IPS-18a (cell line): Measurements from ENCODE around the gene KIF19.

Experiments used
- H3K27ac ChIP-seq: one replicate; pipeline ENCODE4 v1.5.1; 2013; ENCODE audit warnings: low read length
- H3K27me3 ChIP-seq: one replicate; pipeline ENCODE4 v1.6.1; 2013; ENCODE audit warnings: mild to moderate bottlenecking, low read length; ENCODE audit not compliant: control insufficient read depth, insufficient read depth
- H3K36me3 ChIP-seq: one replicate; pipeline ENCODE4 v1.6.1; 2013; ENCODE audit warnings: low read depth, low read length; ENCODE audit not compliant: control insufficient read depth
- H3K4me1 ChIP-seq: one replicate; pipeline ENCODE4 v1.6.1; 2013; ENCODE audit warnings: low read depth, low read length; ENCODE audit not compliant: control insufficient read depth
- H3K4me3 ChIP-seq: one replicate; pipeline ENCODE4 v1.5.1; 2013; ENCODE audit warnings: low read length
- H3K9ac ChIP-seq: one replicate; pipeline ENCODE4 v1.6.1; 2013; ENCODE audit warnings: mild to moderate bottlenecking, low read length, moderate library complexity
- H3K9me3 ChIP-seq: one replicate; pipeline ENCODE4 v1.6.1; 2013; ENCODE audit warnings: low read depth, low read length; ENCODE audit not compliant: control insufficient read depth

The KIF19 gene

DNA sequence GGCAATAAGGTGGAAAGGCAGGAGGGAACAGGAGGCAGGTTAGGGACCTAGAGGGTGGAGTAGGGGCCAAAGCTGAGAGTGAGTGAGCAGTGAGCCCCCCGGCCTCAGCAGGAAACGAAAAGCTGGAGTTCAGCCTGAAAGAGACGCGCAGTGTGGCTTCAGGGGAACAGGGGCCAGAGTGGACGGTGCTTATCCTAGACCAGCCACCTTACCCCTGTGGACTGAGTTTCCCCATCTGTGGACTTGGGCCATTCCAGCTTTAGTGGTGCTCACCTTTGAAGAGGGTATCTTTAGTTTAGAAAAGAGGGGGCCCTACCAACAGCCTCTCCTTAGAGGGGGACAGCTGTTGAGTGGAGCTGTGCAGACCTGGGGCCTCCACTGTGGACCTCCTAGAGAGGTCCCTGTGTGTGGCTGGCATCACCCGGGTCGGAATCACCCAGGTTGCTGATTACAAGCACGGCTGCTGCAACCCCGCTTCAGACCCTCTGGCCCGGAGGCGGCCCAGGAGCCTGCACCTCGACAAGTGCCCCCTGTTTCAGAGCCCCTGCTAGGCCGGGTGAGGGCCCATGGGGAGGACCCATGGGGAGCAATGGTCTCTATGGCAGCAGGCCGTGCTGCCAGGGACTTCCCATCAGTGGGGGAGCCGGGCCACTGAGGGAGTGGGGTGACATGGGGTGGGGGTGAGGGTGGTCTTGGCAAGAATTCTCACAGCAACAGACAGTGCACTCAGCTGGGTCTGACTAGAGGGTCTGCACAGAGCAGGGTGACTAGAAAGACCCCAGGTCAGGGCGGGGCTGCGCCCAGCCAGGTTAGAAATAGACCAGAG, 43.9 kb downstream of the KIF19 start:
- Histone ChIP-seq H3K4me1 (peaks cover 6% of the 10 kb centered on the region), H3K36me3 (no peaks in the 10 kb centered on the region), H3K9me3 (no peaks in the 10 kb centered on the region), H3K27me3 (no peaks in the 10 kb centered on the region), H3K4me3 (no peak overlapping the region), H3K27ac (no peak overlapping the region), H3K9ac (no peak overlapping the region)

DNA sequence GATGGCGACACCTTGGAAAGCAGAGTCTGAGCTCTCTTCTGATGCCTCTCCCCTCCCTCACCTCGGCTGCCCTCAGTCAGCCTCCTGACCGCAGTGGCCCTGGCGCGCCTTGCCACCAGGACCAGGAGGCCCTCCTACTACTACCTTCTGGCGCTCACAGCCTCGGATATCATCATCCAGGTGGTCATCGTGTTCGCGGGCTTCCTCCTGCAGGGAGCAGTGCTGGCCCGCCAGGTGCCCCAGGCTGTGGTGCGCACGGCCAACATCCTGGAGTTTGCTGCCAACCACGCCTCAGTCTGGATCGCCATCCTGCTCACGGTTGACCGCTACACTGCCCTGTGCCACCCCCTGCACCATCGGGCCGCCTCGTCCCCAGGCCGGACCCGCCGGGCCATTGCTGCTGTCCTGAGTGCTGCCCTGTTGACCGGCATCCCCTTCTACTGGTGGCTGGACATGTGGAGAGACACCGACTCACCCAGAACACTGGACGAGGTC, 45.7 kb downstream of the KIF19 start:
- Histone ChIP-seq H3K4me1 (peaks cover 6% of the 10 kb centered on the region), H3K27ac (no peak overlapping the region), H3K9me3 (no peaks in the 10 kb centered on the region), H3K9ac (no peak overlapping the region), H3K36me3 (no peaks in the 10 kb centered on the region), H3K4me3 (no peak overlapping the region), H3K27me3 (no peaks in the 10 kb centered on the region)

GRCh38 chr17:74372426-74372825, 46.4 kb downstream of the KIF19 start:
- Histone ChIP-seq H3K27ac (no peak overlapping the region), H3K4me1 (peaks cover 6% of the 10 kb centered on the region), H3K9me3 (no peaks in the 10 kb centered on the region), H3K9ac (no peak overlapping the region), H3K4me3 (no peak overlapping the region), H3K36me3 (no peaks in the 10 kb centered on the region), H3K27me3 (no peaks in the 10 kb centered on the region)

GRCh38 chr17:74373838-74374606, 48.0 kb downstream of the KIF19 start:
- Histone ChIP-seq H3K27me3 (no peaks in the 10 kb centered on the region), H3K4me1 (peaks cover 5% of the 10 kb centered on the region), H3K9ac (no peak overlapping the region), H3K9me3 (no peaks in the 10 kb centered on the region), H3K36me3 (no peaks in the 10 kb centered on the region), H3K4me3 (no peak overlapping the region), H3K27ac (no peak overlapping the region)

GRCh38 chr17:74374858-74375257, 48.8 kb downstream of the KIF19 start:
- Histone ChIP-seq H3K4me1 (peaks cover 3% of the 10 kb centered on the region), H3K9ac (no peak overlapping the region), H3K9me3 (no peaks in the 10 kb centered on the region), H3K27me3 (no peaks in the 10 kb centered on the region), H3K4me3 (no peak overlapping the region), H3K27ac (no peak overlapping the region), H3K36me3 (no peaks in the 10 kb centered on the region)

- H3K36me3 ChIP-seq = no peaks in the 10 kb centered on the region
- peak overlapping the region; percentile 40 for H3K4me3 ChIP-seq
- H3K4me1 ChIP-seq = peaks cover 11% of the 10 kb centered on the region
- no peak overlapping the region for H3K9ac ChIP-seq
- H3K27me3 ChIP-seq = no peaks in the 10 kb centered on the region
- H3K9me3 ChIP-seq = no peaks in the 10 kb centered on the region
- H3K27ac ChIP-seq = no peak overlapping the region
These were observed 53.6 kb downstream of the KIF19 start for GRCh38 chr17:74379495-74380085.

- Histone ChIP-seq H3K9ac (no peak overlapping the region), H3K27ac (no peak overlapping the region), H3K4me1 (peaks cover 11% of the 10 kb centered on the region), H3K4me3 (no peak overlapping the region), H3K9me3 (no peaks in the 10 kb centered on the region), H3K27me3 (no peaks in the 10 kb centered on the region), H3K36me3 (no peaks in the 10 kb centered on the region)
These were observed 54.3 kb downstream of the KIF19 start for GRCh38 chr17:74380086-74380958.

DNA sequence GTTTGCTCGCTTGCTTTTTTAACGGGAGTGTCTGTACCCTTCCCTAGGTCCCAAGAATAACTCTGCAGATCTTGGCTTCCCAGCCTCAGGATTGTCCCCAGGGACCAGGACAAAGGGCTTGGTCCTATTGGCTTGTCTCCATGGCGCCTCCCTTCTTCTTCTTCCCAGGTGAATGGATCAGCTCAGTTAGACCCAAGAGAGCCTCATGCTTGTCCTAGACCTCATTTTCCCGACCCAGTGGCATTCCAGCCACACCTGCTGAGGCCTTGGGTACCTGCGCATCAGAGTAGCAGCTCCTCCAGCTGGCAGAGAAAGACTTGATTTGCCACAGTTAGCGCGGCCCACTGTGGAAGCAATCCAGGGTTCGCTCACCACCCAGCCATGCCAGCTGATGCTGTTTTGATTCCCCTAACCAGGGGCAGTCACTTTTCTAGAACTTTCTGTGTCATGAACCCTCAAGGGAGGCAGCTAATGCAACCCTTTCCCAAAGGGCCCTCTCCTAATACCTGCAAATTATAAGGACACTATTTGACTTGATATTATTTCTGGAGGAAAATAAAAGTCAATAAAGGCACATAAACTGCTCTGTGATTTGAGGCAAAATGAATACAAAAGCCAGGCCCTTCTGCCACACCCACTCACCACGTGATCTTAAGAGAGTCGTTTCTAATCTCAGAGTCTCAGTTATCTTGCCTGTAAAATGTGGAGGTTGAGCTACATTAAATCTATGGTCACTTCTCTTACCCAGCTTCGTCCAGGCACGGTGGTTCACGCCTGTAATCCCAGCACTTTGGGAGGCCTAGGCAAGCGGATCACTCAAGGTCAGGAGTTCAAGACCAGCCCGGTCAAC, 55.2 kb downstream of the KIF19 start:
- Histone ChIP-seq H3K27ac (no peak overlapping the region), H3K4me3 (no peak overlapping the region), H3K4me1 (peaks cover 11% of the 10 kb centered on the region), H3K9ac (no peak overlapping the region), H3K36me3 (no peaks in the 10 kb centered on the region), H3K27me3 (no peaks in the 10 kb centered on the region), H3K9me3 (no peaks in the 10 kb centered on the region)

DNA sequence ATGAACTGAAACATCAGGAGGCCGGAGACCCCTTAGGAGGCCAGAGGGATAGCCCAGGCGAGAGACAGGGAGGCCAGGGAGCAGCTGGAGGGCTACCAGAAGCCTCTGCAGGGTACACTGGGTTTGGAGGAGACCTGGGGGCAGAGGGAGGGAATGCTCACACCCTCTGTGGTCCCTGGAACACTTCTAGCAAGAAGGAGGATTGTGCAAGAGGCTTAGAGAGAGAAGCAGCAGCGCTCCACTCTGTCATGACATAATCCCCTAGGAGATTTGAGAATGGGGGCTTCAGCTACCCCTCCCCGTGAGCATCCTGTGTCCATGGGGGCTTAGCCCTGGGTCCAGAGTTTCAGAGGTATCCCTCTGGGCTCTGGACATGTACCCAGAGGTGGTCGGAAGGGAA, 57.1 kb downstream of the KIF19 start:
- Histone ChIP-seq H3K9me3 (no peaks in the 10 kb centered on the region), H3K36me3 (no peaks in the 10 kb centered on the region), H3K4me1 (peaks cover 25% of the 10 kb centered on the region), H3K9ac (no peak overlapping the region), H3K27me3 (no peaks in the 10 kb centered on the region), H3K27ac (no peak overlapping the region), H3K4me3 (no peak overlapping the region)

GRCh38 chr17:74385201-74385600, 59.2 kb downstream of the KIF19 start:
- H3K27ac ChIP-seq = no peak overlapping the region
- no peaks in the 10 kb centered on the region for H3K27me3 ChIP-seq
- H3K4me1 ChIP-seq = peaks cover 18% of the 10 kb centered on the region
- H3K9ac ChIP-seq = no peak overlapping the region
- H3K9me3 ChIP-seq = no peaks in the 10 kb centered on the region
- no peak overlapping the region for H3K4me3 ChIP-seq
- H3K36me3 ChIP-seq = no peaks in the 10 kb centered on the region
